Fibroblast of the aortic adventitia (primary cell): ENCODE data around the gene FOXP4. TPM values are rescaled to one million over a fixed set of nuclear protein-coding genes. Genes with fewer than 3 reads are reported as not detected.

Source experiments
- DNase-seq: peaks from one replicate; pipeline ENCODE4 v3.0.0-alpha.2; 2010; ENCODE audit warnings: low read depth
- H3K4me3 ChIP-seq: 2 replicates; pipeline ENCODE4 v1.5.1; 2011; ENCODE audit warnings: low read depth, mild to moderate bottlenecking, control low read depth, low read length, moderate library complexity
- total RNA-seq: library from RNA; depleted of rRNA; stranded (reverse); fragments of >200 nt; gene quantifications from 2 replicates; pipeline ENCODE4 v1.2.3, GENCODE V29; 2012; ENCODE audit warnings: low replicate concordance
- TF ChIP-seq, protein P1 (sequence below): IDR thresholded peaks from 2 replicates; pipeline ENCODE4 v1.5.1; 2011; ENCODE audit warnings: mild to moderate bottlenecking, low read length, control low read depth, inconsistent platforms; ENCODE audit not compliant: insufficient read depth

FOXP4 gene
- total RNA-seq, 1 donor, result 2.9 TPM

DNA sequence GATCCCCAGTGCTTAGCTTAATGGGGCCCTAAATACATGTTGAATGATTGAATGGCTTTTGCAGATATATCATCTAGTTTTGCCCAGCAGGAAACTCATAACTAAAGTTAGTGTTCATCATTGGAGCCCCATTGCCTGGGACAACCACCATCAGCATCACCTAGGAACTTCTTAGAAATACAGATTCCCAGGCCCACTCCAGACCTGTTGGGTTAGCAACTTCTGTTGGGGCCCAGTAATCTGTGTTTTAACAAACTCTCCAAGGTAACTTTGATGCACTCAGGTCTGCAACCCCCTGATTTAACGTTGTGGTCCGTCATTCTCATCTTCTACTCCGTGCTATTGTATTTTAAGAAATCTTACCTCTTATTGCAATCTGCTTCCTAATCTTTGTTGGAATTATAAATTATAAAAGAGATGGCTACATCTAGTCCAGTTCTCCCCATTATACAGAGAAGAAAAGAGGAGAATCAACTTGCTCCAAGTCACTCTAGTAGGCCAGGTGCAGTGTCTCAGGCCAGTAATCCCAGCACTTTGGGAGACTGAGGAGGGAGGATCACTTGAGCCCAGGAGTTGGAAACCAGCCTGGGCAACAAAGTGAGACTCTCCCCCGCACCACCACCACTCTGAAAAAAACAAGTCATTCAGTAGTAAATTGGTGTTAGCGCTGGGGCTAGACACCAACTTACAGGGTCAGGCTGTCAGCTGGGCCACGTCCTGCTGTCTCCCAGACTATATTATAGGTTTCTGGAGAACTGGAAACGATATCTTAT lies 13.7 kb downstream of the FOXP4 start:
- H3K4me3 ChIP-seq, result no peak overlapping the region
- TF ChIP-seq, protein P1, sequence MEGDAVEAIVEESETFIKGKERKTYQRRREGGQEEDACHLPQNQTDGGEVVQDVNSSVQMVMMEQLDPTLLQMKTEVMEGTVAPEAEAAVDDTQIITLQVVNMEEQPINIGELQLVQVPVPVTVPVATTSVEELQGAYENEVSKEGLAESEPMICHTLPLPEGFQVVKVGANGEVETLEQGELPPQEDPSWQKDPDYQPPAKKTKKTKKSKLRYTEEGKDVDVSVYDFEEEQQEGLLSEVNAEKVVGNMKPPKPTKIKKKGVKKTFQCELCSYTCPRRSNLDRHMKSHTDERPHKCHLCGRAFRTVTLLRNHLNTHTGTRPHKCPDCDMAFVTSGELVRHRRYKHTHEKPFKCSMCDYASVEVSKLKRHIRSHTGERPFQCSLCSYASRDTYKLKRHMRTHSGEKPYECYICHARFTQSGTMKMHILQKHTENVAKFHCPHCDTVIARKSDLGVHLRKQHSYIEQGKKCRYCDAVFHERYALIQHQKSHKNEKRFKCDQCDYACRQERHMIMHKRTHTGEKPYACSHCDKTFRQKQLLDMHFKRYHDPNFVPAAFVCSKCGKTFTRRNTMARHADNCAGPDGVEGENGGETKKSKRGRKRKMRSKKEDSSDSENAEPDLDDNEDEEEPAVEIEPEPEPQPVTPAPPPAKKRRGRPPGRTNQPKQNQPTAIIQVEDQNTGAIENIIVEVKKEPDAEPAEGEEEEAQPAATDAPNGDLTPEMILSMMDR, result no peak
- no peak for DNase-seq

DNA sequence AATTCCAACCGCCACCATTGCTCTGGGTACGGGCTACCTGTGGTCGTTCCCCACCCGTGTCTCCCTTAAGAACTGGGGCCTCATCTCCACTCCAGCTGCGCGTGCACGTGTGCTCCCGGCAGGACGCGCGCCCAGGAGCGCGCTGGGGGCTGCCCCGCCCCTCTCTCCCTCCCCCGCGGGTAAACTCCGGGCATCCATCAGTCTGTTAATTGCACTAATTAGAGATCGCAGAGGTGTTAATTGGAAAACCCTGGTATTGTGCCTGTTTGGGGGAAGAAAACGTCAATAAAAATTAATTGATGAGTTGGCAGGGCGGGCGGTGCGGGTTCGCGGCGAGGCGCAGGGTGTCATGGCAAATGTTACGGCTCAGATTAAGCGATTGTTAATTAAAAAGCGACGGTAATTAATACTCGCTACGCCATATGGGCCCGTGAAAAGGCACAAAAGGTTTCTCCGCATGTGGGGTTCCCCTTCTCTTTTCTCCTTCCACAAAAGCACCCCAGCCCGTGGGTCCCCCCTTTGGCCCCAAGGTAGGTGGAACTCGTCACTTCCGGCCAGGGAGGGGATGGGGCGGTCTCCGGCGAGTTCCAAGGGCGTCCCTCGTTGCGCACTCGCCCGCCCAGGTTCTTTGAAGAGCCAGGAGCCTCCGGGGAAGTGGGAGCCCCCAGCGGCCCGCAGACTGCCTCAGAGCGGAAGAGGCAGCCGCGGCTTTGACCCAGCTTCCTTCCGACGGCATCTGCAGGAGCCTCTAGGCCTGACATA lies 14.4 kb downstream of the FOXP4 start:
- DNase-seq, result peak; percentile 7
- peak overlapping the region; percentile 13 for H3K4me3 ChIP-seq
- TF ChIP-seq, protein P1, result no peak

DNA sequence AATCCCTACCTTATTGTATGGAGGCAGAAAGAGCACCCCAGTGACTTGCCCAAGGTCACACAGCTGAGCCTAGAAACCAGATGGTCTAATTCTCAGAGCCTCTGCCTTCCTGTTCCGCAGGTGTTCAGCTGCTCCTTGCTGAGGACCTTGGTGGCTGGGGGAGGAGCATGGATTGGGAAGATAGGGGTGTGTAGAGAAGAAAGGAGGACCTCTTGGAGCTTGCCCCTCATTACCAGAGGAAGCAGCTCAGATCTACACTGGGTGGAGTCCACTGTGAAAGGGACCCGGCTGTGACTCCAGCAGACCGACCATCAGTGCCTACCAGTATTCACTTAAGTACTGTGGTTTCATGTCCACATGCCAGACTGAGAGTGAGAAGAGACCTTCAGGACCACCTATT lies 15.2 kb downstream of the FOXP4 start:
- H3K4me3 ChIP-seq, result no peak overlapping the region
- DNase-seq, result no peak
- TF ChIP-seq, protein P1, result no peak

DNA sequence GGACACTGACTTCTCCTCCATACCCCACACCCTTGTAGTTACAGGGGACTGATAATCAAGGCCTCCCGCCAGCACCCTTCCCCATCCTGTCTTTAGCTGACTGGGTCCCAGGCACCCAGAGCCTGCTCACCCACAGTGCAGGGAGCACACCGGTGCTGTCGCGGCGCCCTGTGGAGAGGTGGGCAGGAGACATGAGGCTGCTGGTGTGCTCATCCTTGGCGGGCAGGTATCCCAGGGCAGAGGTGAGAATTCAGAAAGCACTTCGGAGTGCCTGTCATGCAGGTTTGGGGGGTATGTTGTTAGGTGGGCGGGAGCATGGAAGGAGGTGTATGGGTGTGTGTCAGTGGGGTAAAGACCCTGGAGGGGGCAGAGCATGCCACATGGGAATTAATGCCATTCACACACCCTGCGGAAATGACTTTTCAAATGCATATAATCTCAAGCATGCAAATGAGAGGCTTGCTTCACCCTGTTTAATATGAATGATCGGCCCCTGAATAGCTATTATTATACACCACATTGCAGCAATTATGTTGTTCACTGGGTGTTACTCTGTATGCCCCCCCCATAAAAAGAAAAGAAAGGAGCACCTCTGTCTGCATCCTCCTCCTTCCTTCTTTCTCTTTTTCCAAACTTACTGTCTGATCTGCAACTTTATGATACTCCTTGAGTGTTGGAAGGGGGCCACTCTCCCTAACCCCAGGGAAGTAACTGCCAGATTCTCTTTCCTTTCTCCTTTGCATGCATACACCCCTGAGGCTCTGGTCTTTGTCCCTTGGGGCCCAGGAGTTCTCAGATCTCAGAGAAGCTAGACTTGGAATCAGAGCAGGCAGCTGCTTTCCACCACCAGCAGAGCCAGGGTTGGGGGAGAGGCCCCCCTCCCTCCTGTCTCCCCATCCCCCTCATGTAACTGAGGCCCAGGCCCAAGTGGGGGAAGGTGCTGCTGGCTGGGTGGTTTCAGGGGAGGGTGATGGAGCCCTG lies 16.0 kb downstream of the FOXP4 start:
- TF ChIP-seq, protein P1, result no peak
- DNase-seq, result no peak

DNA sequence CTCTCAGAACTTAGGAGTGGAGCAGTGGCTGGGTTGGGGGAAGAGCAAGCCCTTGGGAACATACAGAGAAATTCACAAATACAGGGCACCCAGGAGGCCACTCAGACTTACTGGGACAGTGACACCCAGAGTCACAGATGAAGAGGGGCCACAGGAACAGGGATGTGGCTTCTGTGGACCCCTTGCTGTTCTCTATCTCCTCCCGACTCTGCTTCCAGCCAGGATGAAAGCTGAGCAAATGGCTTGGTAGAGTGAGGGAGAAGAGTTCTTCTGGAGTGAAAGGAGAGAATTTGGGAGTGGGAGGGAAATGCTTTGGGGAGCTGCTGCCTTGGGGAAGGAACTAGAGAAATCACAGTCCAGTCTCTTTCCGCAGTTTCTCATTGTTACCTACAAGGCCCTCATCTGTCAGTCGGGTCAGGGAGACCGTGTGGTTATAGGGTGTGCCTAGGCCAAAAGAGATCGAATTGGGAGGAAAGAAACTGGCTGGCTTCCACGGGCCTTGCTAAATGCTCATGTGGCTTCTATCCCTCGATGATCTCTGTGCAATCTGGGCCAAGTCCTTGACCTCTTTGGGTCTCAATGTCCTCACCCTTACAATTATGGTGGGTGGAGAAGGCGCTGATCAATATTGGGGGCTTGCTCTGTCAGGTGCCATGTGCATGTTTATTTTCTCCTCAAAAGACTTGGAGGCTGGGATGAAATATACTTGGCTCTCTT lies 17.0 kb downstream of the FOXP4 start:
- no peak for DNase-seq
- H3K4me3 ChIP-seq, result no peak overlapping the region
- TF ChIP-seq, protein P1, result no peak

More for the DNA sequence above, 16.0 kb downstream of the FOXP4 start:
- H3K4me3 ChIP-seq, result no peak overlapping the region
